GM23338 (cell line): ENCODE results near the gene MYMX. TPM values are rescaled to one million over a fixed set of nuclear protein-coding genes. Genes with fewer than 3 reads are reported as not detected.

Experiments used
- ATAC-seq: fragments of 200-7000 bp; cut with Tn5 transposase; 3 replicates; pipeline ENCODE4 v1.9.1; 2020
- DNase-seq: peaks from one replicate; pipeline ENCODE4 v3.0.0-alpha.2; 2015; ENCODE audit warnings: low spot score
- H2AFZ ChIP-seq: fragments of 200-600 bp; sonication (generic); 2 replicates; pipeline ENCODE4 v1.8.0; 2016; ENCODE audit warnings: antibody characterized with exemption, mild to moderate bottlenecking, moderate library complexity
- H3F3A ChIP-seq: fragments of 200-600 bp; sonication (generic); replicated peaks from 2 replicates; pipeline ENCODE4 v1.8.0; 2017; ENCODE audit warnings: antibody characterized with exemption, mixed run types, low read depth
- H3K27ac ChIP-seq: fragments of 200-600 bp; sonication (generic); 2 replicates; pipeline ENCODE4 v1.6.1; 2016; ENCODE audit warnings: low read depth
- H3K27me3 ChIP-seq: fragments of 200-600 bp; sonication (generic); 2 replicates; pipeline ENCODE4 v1.8.0; 2016; ENCODE audit warnings: mild to moderate bottlenecking, mixed run types, moderate library complexity; ENCODE audit not compliant: insufficient read depth
- H3K36me3 ChIP-seq: fragments of 200-600 bp; sonication (generic); 2 replicates; pipeline ENCODE4 v1.8.0; 2016; ENCODE audit warnings: mild to moderate bottlenecking; ENCODE audit not compliant: insufficient read depth
- H3K4me1 ChIP-seq: fragments of 200-600 bp; sonication (generic); 2 replicates; pipeline ENCODE4 v1.8.0; 2016; ENCODE audit warnings: mild to moderate bottlenecking, moderate library complexity; ENCODE audit not compliant: insufficient read depth
- H3K4me2 ChIP-seq: fragments of 200-600 bp; sonication (generic); 2 replicates; pipeline ENCODE4 v1.7.1; 2017; ENCODE audit warnings: mixed run types
- H3K4me3 ChIP-seq: fragments of 200-600 bp; sonication (generic); 2 replicates; pipeline ENCODE4 v1.6.1; 2016; ENCODE audit warnings: mixed run types
- H3K79me2 ChIP-seq: fragments of 200-600 bp; sonication (generic); replicated peaks from 2 replicates; pipeline ENCODE4 v1.8.0; 2017; ENCODE audit warnings: mild to moderate bottlenecking; ENCODE audit not compliant: insufficient read depth
- H3K9me2 ChIP-seq: fragments of 200-600 bp; sonication (generic); 2 replicates; pipeline ENCODE4 v1.8.0; 2017; ENCODE audit not compliant: insufficient read depth
- H4K20me1 ChIP-seq: fragments of 200-600 bp; sonication (generic); replicated peaks from 2 replicates; pipeline ENCODE4 v1.8.0; 2017; ENCODE audit warnings: mild to moderate bottlenecking; ENCODE audit not compliant: insufficient read depth
- H3K27ac Mint-ChIP-seq: 2 replicates; pipeline ENCODE4 v1.8.0; 2020; ENCODE audit warnings: inconsistent platforms, mild to moderate bottlenecking, moderate library complexity, mixed read lengths
- H3K27me3 Mint-ChIP-seq: 3 replicates; pipeline ENCODE4 v1.8.0; 2022; ENCODE audit warnings: low read depth, mild to moderate bottlenecking, moderate library complexity, mixed read lengths, inconsistent platforms; ENCODE audit not compliant: insufficient read depth, poor library complexity
- H3K36me3 Mint-ChIP-seq: 3 replicates; pipeline ENCODE4 v1.8.0; 2021; ENCODE audit warnings: low read depth, mild to moderate bottlenecking, inconsistent platforms, moderate library complexity, mixed read lengths
- H3K4me1 Mint-ChIP-seq: 3 replicates; pipeline ENCODE4 v1.8.0; 2020; ENCODE audit warnings: mild to moderate bottlenecking, inconsistent platforms, mixed read lengths
- H3K4me3 Mint-ChIP-seq: 3 replicates; pipeline ENCODE4 v1.8.0; 2021; ENCODE audit warnings: moderate library complexity, mild to moderate bottlenecking, inconsistent platforms, mixed read lengths
- H3K9me3 Mint-ChIP-seq: 3 replicates; pipeline ENCODE4 v1.8.0; 2020; ENCODE audit warnings: moderate library complexity, mild to moderate bottlenecking, inconsistent platforms, mixed read lengths
- CREB1 ChIP-seq: fragments of 250-450 bp; sonication (Bioruptor Pico); IDR thresholded peaks from 2 replicates; pipeline ENCODE4 v1.5.0; 2020; ENCODE audit warnings: low read depth, mild to moderate bottlenecking, moderate library complexity
- CTCF ChIP-seq, 2 experiments: fragments of 200-600 bp in 1 of 2; sonication (generic) in 1 of 2; conservative IDR thresholded peaks; 2 replicates each; pipeline versions ENCODE4 v1.5.1 to v1.6.1; 2016 to 2017; ENCODE audit warnings: antibody characterized with exemption in 2 of 2, low read depth in 2 of 2, mild to moderate bottlenecking in 2 of 2, moderate library complexity in 1 of 2
- ETS1 ChIP-seq: IDR thresholded peaks from 2 replicates; pipeline ENCODE4 v1.6.1; 2016; ENCODE audit warnings: antibody characterized with exemption
- EZH2phosphoT487 ChIP-seq: fragments of 200-600 bp; sonication (generic); IDR thresholded peaks from one replicate; pipeline ENCODE4 v1.8.1; 2018; ENCODE audit warnings: antibody characterized with exemption; ENCODE audit not compliant: unreplicated experiment
- JUNB ChIP-seq: IDR thresholded peaks from one replicate; pipeline ENCODE4 v1.6.1; 2016; ENCODE audit warnings: antibody characterized with exemption; ENCODE audit not compliant: unreplicated experiment
- NANOG ChIP-seq: IDR thresholded peaks from 2 replicates; pipeline ENCODE4 v1.6.1; 2016; ENCODE audit warnings: antibody characterized with exemption, borderline replicate concordance
- POLR2AphosphoS5 ChIP-seq: IDR thresholded peaks from 2 replicates; pipeline ENCODE4 v1.6.1; 2016; ENCODE audit warnings: antibody characterized with exemption, low read depth
- REST ChIP-seq: IDR thresholded peaks from one replicate; pipeline ENCODE4 v1.6.1; 2018; ENCODE audit warnings: antibody characterized with exemption; ENCODE audit not compliant: unreplicated experiment
- STAT1 ChIP-seq: IDR thresholded peaks from one replicate; pipeline ENCODE4 v1.6.1; 2016; ENCODE audit warnings: antibody characterized with exemption; ENCODE audit not compliant: unreplicated experiment
- ZNF114 ChIP-seq: fragments of 250-450 bp; sonication (Bioruptor Pico); IDR thresholded peaks from 2 replicates; pipeline ENCODE4 v1.5.0; 2020; ENCODE audit warnings: mild to moderate bottlenecking, moderate library complexity
- ZNF331 ChIP-seq: fragments of 250-450 bp; sonication (Bioruptor Pico); IDR thresholded peaks from 2 replicates; pipeline ENCODE4 v1.5.0; 2020; ENCODE audit warnings: low read depth, mild to moderate bottlenecking, moderate library complexity
- ZNF462 ChIP-seq: fragments of 250-450 bp; sonication (Bioruptor Pico); IDR thresholded peaks from 2 replicates; pipeline ENCODE4 v1.5.0; 2020; ENCODE audit warnings: mild to moderate bottlenecking, moderate library complexity
- polyA plus RNA-seq: library from polyadenylated mRNA; unstranded; fragments of >200 nt; fragmentation: Nextera tagmentation; extraction: Ambion mirVana; gene quantifications from 2 replicates; pipeline ENCODE4 v1.2.1, GENCODE V29; 2016
- total RNA-seq: library from RNA; depleted of rRNA; stranded (reverse); fragments of >200 nt; shearing (Covaris generic); gene quantifications from 2 replicates; pipeline ENCODE4 v1.2.3, GENCODE V29; 2014

MYMX gene
- total and polyA plus RNA-seq, 2 experiments from 2014 or later: 2.8 to 7.1 TPM

- TF ChIP-seq ETS1: no peak
- no peak for TF ChIP-seq POLR2AphosphoS5
- TF ChIP-seq STAT1: no peak
These were observed 49.2 kb upstream of the MYMX start (continued) for GRCh38 chr6:44167567-44167966.

- Mint-ChIP-seq H3K4me3 (no peak overlapping the region), H3K4me1 (peaks cover 34% of the 10 kb centered on the region), H3K27ac (no peak overlapping the region), H3K36me3 (no peaks in the 10 kb centered on the region), H3K27me3 (peaks cover 17% of the 10 kb centered on the region), H3K9me3 (no peaks in the 10 kb centered on the region)
- Histone ChIP-seq H3F3A (no peaks in the 10 kb centered on the region), H3K4me2 (no peak overlapping the region), H2AFZ (no peak overlapping the region), H3K4me3 (no peak overlapping the region), H3K27me3 (no peaks in the 10 kb centered on the region), H3K79me2 (no peaks in the 10 kb centered on the region), H3K27ac (no peak overlapping the region), H4K20me1 (no peaks in the 10 kb centered on the region), H3K36me3 (no peaks in the 10 kb centered on the region), H3K4me1 (peaks cover 18% of the 10 kb centered on the region), H3K9me2 (no peaks in the 10 kb centered on the region)
- ATAC-seq (no peak), DNase-seq (no peak)
- no peak for TF ChIP-seq ZNF462
- TF ChIP-seq JUNB: no peak
- no peak for TF ChIP-seq ZNF331 (CRISPR knock-in tag)
- TF ChIP-seq CTCF (conservative IDR thresholded peaks at IDR 0.05; ENCODE audit: low read depth in 2 of 2): no peak
- TF ChIP-seq EZH2phosphoT487: no peak
- TF ChIP-seq STAT1: no peak
- TF ChIP-seq CREB1: no peak
- no peak for TF ChIP-seq POLR2AphosphoS5
- no peak for TF ChIP-seq REST
- TF ChIP-seq NANOG: no peak
- TF ChIP-seq ETS1: no peak
- TF ChIP-seq ZNF114 (CRISPR knock-in tag): no peak
These were observed 47.6 kb upstream of the MYMX start for GRCh38 chr6:44169154-44169553.
